ENCODE results near the gene TMEM231. TPM values are rescaled to one million over a fixed set of nuclear protein-coding genes. Genes with fewer than 3 reads are reported as not detected.
"Not testable (repeated sequence)": the region's sequence is repeated elsewhere in the genome, so short reads cannot be mapped to it uniquely, and the experiment has no call there.

The TMEM231 gene
- total RNA-seq, 2 experiments from 2014 or later, result 2.5 TPM

DNA sequence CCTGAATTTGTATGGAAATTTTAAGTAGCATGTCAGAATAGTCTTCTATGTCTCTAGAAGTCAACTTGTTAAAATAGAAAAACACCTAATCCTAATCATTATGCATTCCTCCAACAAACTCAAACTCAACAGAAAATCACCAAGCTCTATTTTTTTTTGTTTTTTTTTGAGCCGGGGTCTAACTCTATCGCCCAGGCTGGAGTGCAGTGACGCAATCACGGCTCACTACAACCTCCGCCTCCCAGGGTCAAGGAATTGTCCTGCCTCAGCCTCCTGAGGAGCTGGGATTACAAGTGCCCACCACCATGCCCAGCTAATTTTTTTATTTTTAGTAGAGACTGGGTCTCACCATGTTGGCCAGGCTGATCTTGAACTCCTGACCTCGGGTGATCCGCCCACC is 9.8 kb downstream of the TMEM231 start:
- ChIA-PET POLR2A (interaction anchor here (0.6 kb wide), 1 partner anchor 342 kb away, joined by 3 read pairs; no protein-coding TSS in a partner anchor), CTCF (no interaction called here)
- H3K36me3 Mint-ChIP-seq (ENCODE audit: low read depth), result no peaks in the 10 kb centered on the region
- H3K36me3 ChIP-seq (ENCODE audit: insufficient read depth, low read length), result no peaks in the 10 kb centered on the region
- intact Hi-C loops (cut with DNase I, micrococcal nuclease), result no loop called here
- H3K4me3 ChIP-seq (ENCODE audit: low read length), result no peak overlapping the region
- peaks cover 6% of the 10 kb centered on the region for H3K4me1 ChIP-seq (ENCODE audit: insufficient read depth, low read length)
- H3K9me3 ChIP-seq (ENCODE audit: control insufficient read depth in 1 of 2, insufficient read depth in 1 of 2, low read length in 2 of 2), result no peaks in the 10 kb centered on the region
- no peaks in the 10 kb centered on the region for H3K4me1 Mint-ChIP-seq (ENCODE audit: low read depth)
- H3K9me3 Mint-ChIP-seq, result no peaks in the 10 kb centered on the region
- no peak overlapping the region for H3K27ac Mint-ChIP-seq
- TF ChIP-seq CTCF (IDR thresholded peaks at IDR 0.05), result no peak
- H3K27me3 Mint-ChIP-seq, result no peaks in the 10 kb centered on the region
- DNase-seq, result no peak
- no peak for ATAC-seq (ENCODE audit: poor library complexity)
- H3K27me3 ChIP-seq (ENCODE audit: control insufficient read depth in 1 of 2, insufficient read depth in 2 of 2, low read length in 2 of 2), result no peaks in the 10 kb centered on the region
- H3K27ac ChIP-seq (ENCODE audit: low read depth in 1 of 2, low read length in 2 of 2), result no peak overlapping the region
- H3K4me3 Mint-ChIP-seq, result no peak overlapping the region

DNA sequence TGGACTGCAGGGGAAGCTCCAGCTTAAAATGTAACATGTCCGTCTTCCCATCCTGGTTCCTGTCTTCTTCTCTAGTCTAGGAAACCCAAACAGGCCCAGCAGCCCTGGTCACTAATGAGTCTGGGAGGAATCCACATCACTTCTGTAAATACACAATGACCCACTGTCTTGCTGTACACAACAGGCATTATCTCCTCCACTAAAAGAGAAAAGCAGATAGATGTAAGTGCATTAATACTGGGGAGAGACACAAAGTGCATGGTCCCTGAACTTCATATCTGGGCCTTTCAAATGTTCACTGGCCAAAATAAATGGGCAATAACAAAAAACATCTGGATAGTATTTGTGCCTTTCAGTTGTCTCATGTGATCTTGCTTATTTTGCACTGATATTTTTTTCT is 10.2 kb downstream of the TMEM231 start:
- POLR2A ChIA-PET, result interaction anchor here (0.6 kb wide), 1 partner anchor 342 kb away, joined by 3 read pairs; no protein-coding TSS in a partner anchor
- H3K9me3 Mint-ChIP-seq; H3K27me3 Mint-ChIP-seq; H3K27me3 ChIP-seq (ENCODE audit: control insufficient read depth in 1 of 2, insufficient read depth in 2 of 2, low read length in 2 of 2); H3K4me3 Mint-ChIP-seq; H3K36me3 ChIP-seq (ENCODE audit: insufficient read depth, low read length); H3K36me3 Mint-ChIP-seq (ENCODE audit: low read depth); H3K4me1 ChIP-seq (ENCODE audit: insufficient read depth, low read length); CTCF ChIA-PET; H3K27ac ChIP-seq (ENCODE audit: low read depth in 1 of 2, low read length in 2 of 2); H3K4me1 Mint-ChIP-seq (ENCODE audit: low read depth); ATAC-seq (ENCODE audit: poor library complexity); intact Hi-C loops (cut with DNase I, micrococcal nuclease); H3K9me3 ChIP-seq (ENCODE audit: control insufficient read depth in 1 of 2, insufficient read depth in 1 of 2, low read length in 2 of 2); DNase-seq; H3K4me3 ChIP-seq (ENCODE audit: low read length); H3K27ac Mint-ChIP-seq: not testable (repeated sequence)

DNA sequence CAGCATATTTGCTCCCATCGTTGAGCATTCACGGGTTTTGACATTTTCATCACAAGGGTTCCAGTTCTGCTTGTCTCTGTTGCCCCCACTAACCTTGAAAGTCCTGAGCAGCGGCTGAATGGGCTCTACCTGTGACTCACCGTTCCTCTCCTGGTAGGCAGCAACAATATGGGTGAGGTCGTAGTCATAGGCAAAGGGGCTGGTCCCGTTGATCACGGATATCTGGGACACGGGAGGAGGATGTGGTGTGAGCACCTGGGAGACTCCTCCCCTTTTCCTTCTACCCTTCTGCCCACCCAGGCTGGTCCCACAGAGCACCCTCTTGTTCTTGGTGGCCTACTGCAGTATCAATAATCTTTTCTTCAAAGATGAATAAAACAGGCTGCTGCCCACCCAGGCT is 13.6 kb downstream of the TMEM231 start:
- H3K4me3 Mint-ChIP-seq; POLR2A ChIA-PET; H3K9me3 Mint-ChIP-seq; H3K4me1 Mint-ChIP-seq (ENCODE audit: low read depth); CTCF ChIA-PET; DNase-seq; H3K27ac ChIP-seq (ENCODE audit: low read depth in 1 of 2, low read length in 2 of 2); H3K27ac Mint-ChIP-seq; H3K36me3 Mint-ChIP-seq (ENCODE audit: low read depth); H3K4me1 ChIP-seq (ENCODE audit: insufficient read depth, low read length); H3K27me3 ChIP-seq (ENCODE audit: control insufficient read depth in 1 of 2, insufficient read depth in 2 of 2, low read length in 2 of 2); ATAC-seq (ENCODE audit: poor library complexity); H3K4me3 ChIP-seq (ENCODE audit: low read length); H3K9me3 ChIP-seq (ENCODE audit: control insufficient read depth in 1 of 2, insufficient read depth in 1 of 2, low read length in 2 of 2); H3K36me3 ChIP-seq (ENCODE audit: insufficient read depth, low read length); intact Hi-C loops (cut with DNase I, micrococcal nuclease); H3K27me3 Mint-ChIP-seq: not testable (repeated sequence)

DNA sequence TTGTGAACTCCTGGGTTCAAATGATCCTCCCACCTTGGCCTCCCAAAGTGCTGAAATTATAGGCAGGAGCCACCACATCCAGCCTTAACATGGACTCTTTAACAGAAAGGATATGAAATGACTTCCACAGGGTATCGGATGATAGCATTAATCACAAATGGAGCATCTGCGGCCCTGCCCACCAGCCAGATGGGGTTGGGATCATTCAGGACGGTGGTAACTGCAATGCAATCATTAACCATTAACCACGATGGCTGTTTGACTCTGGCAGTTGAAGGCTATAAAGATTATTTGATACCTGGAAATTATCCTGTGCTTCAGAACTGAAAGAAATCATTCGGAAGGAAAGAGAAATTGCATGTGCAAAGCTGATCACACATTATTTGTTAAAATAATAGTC is 14.8 kb downstream of the TMEM231 start:
- Mint-ChIP-seq H3K4me1 (ENCODE audit: low read depth) (no peaks in the 10 kb centered on the region), H3K27me3 (no peaks in the 10 kb centered on the region), H3K9me3 (no peaks in the 10 kb centered on the region), H3K36me3 (ENCODE audit: low read depth) (no peaks in the 10 kb centered on the region), H3K4me3 (no peak overlapping the region), H3K27ac (no peak overlapping the region)
- intact Hi-C loops (cut with DNase I, micrococcal nuclease), result no loop called here
- Histone ChIP-seq H3K27ac (ENCODE audit: low read depth in 1 of 2, low read length in 2 of 2) (no peak overlapping the region), H3K4me1 (ENCODE audit: insufficient read depth, low read length) (no peaks in the 10 kb centered on the region), H3K27me3 (ENCODE audit: control insufficient read depth in 1 of 2, insufficient read depth in 2 of 2, low read length in 2 of 2) (no peaks in the 10 kb centered on the region), H3K4me3 (ENCODE audit: low read length) (no peak overlapping the region), H3K36me3 (ENCODE audit: insufficient read depth, low read length) (no peaks in the 10 kb centered on the region), H3K9me3 (ENCODE audit: control insufficient read depth in 1 of 2, insufficient read depth in 1 of 2, low read length in 2 of 2) (no peaks in the 10 kb centered on the region)
- ATAC-seq (ENCODE audit: poor library complexity) (no peak), DNase-seq (no peak)
- POLR2A ChIA-PET, result no interaction called here
- CTCF ChIA-PET, result no interaction called here
- no peak for TF ChIP-seq CTCF (IDR thresholded peaks at IDR 0.05)

- ATAC-seq (ENCODE audit: poor library complexity); H3K27ac ChIP-seq (ENCODE audit: low read depth in 1 of 2, low read length in 2 of 2); POLR2A ChIA-PET; H3K36me3 ChIP-seq (ENCODE audit: insufficient read depth, low read length); H3K9me3 ChIP-seq (ENCODE audit: control insufficient read depth in 1 of 2, insufficient read depth in 1 of 2, low read length in 2 of 2); H3K9me3 Mint-ChIP-seq; CTCF ChIA-PET; H3K36me3 Mint-ChIP-seq (ENCODE audit: low read depth); intact Hi-C loops (cut with DNase I, micrococcal nuclease); H3K4me3 Mint-ChIP-seq; H3K4me3 ChIP-seq (ENCODE audit: low read length); H3K4me1 ChIP-seq (ENCODE audit: insufficient read depth, low read length); DNase-seq; H3K27ac Mint-ChIP-seq; H3K27me3 ChIP-seq (ENCODE audit: control insufficient read depth in 1 of 2, insufficient read depth in 2 of 2, low read length in 2 of 2); H3K27me3 Mint-ChIP-seq; H3K4me1 Mint-ChIP-seq (ENCODE audit: low read depth): not testable (repeated sequence)
Observed at GRCh38 chr16:75538882-75539565, 17.0 kb downstream of the TMEM231 start.

Data from CD4-positive, alpha-beta T cell (primary cell).